Heart right ventricle (tissue), 16 donors: ENCODE data around the gene VANGL2. TPM values are rescaled to one million over a fixed set of nuclear protein-coding genes. Genes with fewer than 3 reads are reported as not detected.

Experiments
- ATAC-seq, 8 donors: fragments of 200-7000 bp; cut with Tn5 transposase; one replicate each; pipeline ENCODE4 v1.9.1; 2020; ENCODE audit warnings: mild to moderate bottlenecking in 8 of 8, moderate library complexity in 8 of 8, moderate number of reproducible peaks in 1 of 8
- DNase-seq, 2 donors: peaks; one replicate each; pipeline ENCODE4 v3.0.0-alpha.2; 2020
- H3K27ac ChIP-seq, 10 donors: fragments of 200-600 bp; sonication (generic) in 2 of 10; one replicate each; pipeline versions ENCODE4 v1.5.0 to v1.8.0; 2020 to 2022; ENCODE audit warnings: mild to moderate bottlenecking in 3 of 10
- H3K27me3 ChIP-seq, 7 donors: fragments of 200-600 bp; one replicate each; pipeline ENCODE4 v1.8.0; 2021 to 2022; ENCODE audit warnings: mild to moderate bottlenecking in 2 of 7
- H3K36me3 ChIP-seq, 9 donors: fragments of 200-600 bp; sonication (generic) in 1 of 9; one replicate each; pipeline versions ENCODE4 v1.5.0 to v1.8.0; 2020 to 2022; ENCODE audit warnings: mild to moderate bottlenecking in 2 of 9
- H3K4me1 ChIP-seq, 9 donors: fragments of 200-600 bp; sonication (generic) in 1 of 9; one replicate each; pipeline versions ENCODE4 v1.5.0 to v1.8.0; 2020 to 2022; ENCODE audit warnings: mild to moderate bottlenecking in 4 of 9
- H3K4me3 ChIP-seq, 10 donors: fragments of 200-600 bp; sonication (generic) in 2 of 10; one replicate each; pipeline versions ENCODE4 v1.5.0 to v1.8.0; 2020 to 2022; ENCODE audit warnings: mild to moderate bottlenecking in 7 of 10, moderate library complexity in 2 of 10
- H3K9me3 ChIP-seq, 11 donors: fragments of 200-600 bp in 10 of 11; sonication (generic) in 2 of 11; one replicate each; pipeline versions ENCODE4 v1.5.0 to v1.8.0; 2013 to 2022; ENCODE audit warnings: mild to moderate bottlenecking in 2 of 11, control low read depth in 1 of 11, moderate library complexity in 1 of 11
- WGBS, 2 donors: extraction: QIAGEN DNeasy Blood & Tissue Kit; methylation state at CpG; one replicate each; pipeline ENCODE4 v1.1.7; 2013; ENCODE audit warnings: inconsistent platforms in 1 of 2; 5-methylcytosine and 5-hydroxymethylcytosine counted together
- intact Hi-C, 10 donors: fragments of 100-400 bp; cut with DNase I; formaldehyde crosslinking; loops; one replicate each; pipeline versions ENCODE4 v1.11.1 to v1.14.2; 2022
- polyA plus RNA-seq, 2 donors: library from polyadenylated mRNA; stranded (reverse); fragments of 200-250 nt; gene quantifications; one replicate each; pipeline ENCODE4 v1.2.3, GENCODE V29; 2013
- total RNA-seq, 10 donors: library from RNA; stranded (reverse); fragmentation: NEBNext Ultra II Directional in 3 of 10; extraction: Animal tissue kit (Norgen Biotek cat#: 25700) in 3 of 10; gene quantifications; one replicate each; pipeline versions ENCODE4 v1.2.1 to v1.2.4, GENCODE V29; 2021 to 2023
- TF ChIP-seq, protein P1 (sequence below), 9 donors: fragments of 200-600 bp; sonication (generic) in 2 of 9; IDR thresholded peaks; one replicate each; pipeline versions ENCODE4 v1.5.0 to v1.8.0; 2021 to 2022; ENCODE audit warnings: antibody characterized with exemption in 9 of 9, mild to moderate bottlenecking in 5 of 9, moderate library complexity in 1 of 9
- donor health status: Arrhythmogenic right ventricular cardiomyopathy.
- donor health status: ischemic (EF 13 %, LVEDD 7.1; RV severe dilation, severe dysfunction).
- donor health status: healthy with polysubstance abuse.
- donor health status: DM: no; HTN: yes; CAD: no.
- donor health status: DM: no; HTN: no; CAD: no.
- donor health status: ischemic (EF 25% LVEDD 6.9; RV normal size, moderate dysfunction).
- donor health status: ischemic (EF 25% LVEDD 5.7; RV mildly dilated, moderate dysfunction).
- donor health status: healthy.
- donor health status: DM: yes; HTN: yes; CAD: no.
- donor health status: Ischemic cardiomyopathy.
- donor health status: ischemic (EF 35%, LVEDD 5.7; RV mildly dilated, moderate dysfunction).
- donor health status: nonischemic (EF 11% LVEDD 7.7; RV severe dilation, severe dysfunction).
- donor health status: DM: yes; HTN: yes; CAD: no.
- donor health status: PGD.
- donor health status: ischemic (EF 29% LVEDD 5.4; RV normal size, mild dysfunction).
- donor health status: nonischemic (EF 23%, LVEDD 6.1; RV moderate dilation, normal function).

The VANGL2 gene
- total and polyA plus RNA-seq, 12 donors, result 0.68 to 4.1 (median 1.9) TPM

- Histone ChIP-seq H3K4me1 (peaks cover 0 to 16% (median 0%) of the 10 kb centered on the region in 9 donors), H3K4me3 (peak overlapping the region in 4 of 10 donors; percentile 11 to 36 (median 23)), H3K9me3 (no peaks in the 10 kb centered on the region), H3K27ac (peak overlapping the region in 4 of 10 donors; percentile 17 to 81 (median 42)), H3K27me3 (no peaks in the 10 kb centered on the region), H3K36me3 (no peaks in the 10 kb centered on the region)
- DNase-seq (no peak), ATAC-seq (no peak)
- intact Hi-C loops, result no loop called here
- TF ChIP-seq, protein P1, sequence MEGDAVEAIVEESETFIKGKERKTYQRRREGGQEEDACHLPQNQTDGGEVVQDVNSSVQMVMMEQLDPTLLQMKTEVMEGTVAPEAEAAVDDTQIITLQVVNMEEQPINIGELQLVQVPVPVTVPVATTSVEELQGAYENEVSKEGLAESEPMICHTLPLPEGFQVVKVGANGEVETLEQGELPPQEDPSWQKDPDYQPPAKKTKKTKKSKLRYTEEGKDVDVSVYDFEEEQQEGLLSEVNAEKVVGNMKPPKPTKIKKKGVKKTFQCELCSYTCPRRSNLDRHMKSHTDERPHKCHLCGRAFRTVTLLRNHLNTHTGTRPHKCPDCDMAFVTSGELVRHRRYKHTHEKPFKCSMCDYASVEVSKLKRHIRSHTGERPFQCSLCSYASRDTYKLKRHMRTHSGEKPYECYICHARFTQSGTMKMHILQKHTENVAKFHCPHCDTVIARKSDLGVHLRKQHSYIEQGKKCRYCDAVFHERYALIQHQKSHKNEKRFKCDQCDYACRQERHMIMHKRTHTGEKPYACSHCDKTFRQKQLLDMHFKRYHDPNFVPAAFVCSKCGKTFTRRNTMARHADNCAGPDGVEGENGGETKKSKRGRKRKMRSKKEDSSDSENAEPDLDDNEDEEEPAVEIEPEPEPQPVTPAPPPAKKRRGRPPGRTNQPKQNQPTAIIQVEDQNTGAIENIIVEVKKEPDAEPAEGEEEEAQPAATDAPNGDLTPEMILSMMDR (IDR thresholded peaks at IDR 0.05), result no peak
- 76 to 87% methylated on average over 4 of the region's 4 CpGs for WGBS, 2 donors
Measured at GRCh38 chr1:160438317-160438918, 38.1 kb downstream of the VANGL2 start.

GRCh38 chr1:160438935-160439334 is 38.6 kb downstream of the VANGL2 start:
- 92% methylated on average over 2 of the region's 2 CpGs for WGBS, 2 donors
- intact Hi-C loops, result no loop called here
- no peak for DNase-seq
- TF ChIP-seq, protein P1 (IDR thresholded peaks at IDR 0.05), result no peak
- ATAC-seq, result no peak
- Histone ChIP-seq H3K36me3 (no peaks in the 10 kb centered on the region), H3K4me3 (no peak overlapping the region), H3K9me3 (no peaks in the 10 kb centered on the region), H3K4me1 (peaks cover 0 to 16% (median 0%) of the 10 kb centered on the region in 9 donors), H3K27me3 (no peaks in the 10 kb centered on the region), H3K27ac (peak overlapping the region in 1 of 10 donors; percentile 81)

DNA sequence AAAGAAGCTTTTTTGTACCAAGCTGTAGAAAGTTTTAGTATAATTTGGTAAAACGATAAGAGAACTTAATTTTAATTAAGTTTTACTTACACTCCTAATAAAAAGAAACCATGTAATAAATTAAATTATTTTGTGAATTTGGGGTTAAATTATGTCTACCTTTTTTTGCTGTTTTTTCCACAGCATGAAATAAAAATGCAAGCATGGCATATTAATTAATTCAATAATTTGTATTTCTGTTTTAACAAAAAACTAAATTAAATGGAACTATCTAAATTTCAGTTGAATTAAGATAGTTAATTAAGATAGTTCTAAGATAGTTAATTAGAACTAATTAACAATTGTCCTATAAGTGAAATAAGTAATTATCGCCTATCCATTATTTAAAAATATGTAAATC is 39.4 kb downstream of the VANGL2 start:
- no peak for DNase-seq
- no peak for ATAC-seq
- 68 to 76% methylated on average over 2 of the region's 2 CpGs for WGBS, 2 donors
- no peaks in the 10 kb centered on the region for H3K9me3 ChIP-seq
- H3K27ac ChIP-seq, result no peak overlapping the region
- peaks cover 0 to 16% (median 0%) of the 10 kb centered on the region in 9 donors for H3K4me1 ChIP-seq
- intact Hi-C loops, result no loop called here
- TF ChIP-seq, protein P1 (IDR thresholded peaks at IDR 0.05), result no peak
- no peaks in the 10 kb centered on the region for H3K36me3 ChIP-seq
- no peaks in the 10 kb centered on the region for H3K27me3 ChIP-seq
- no peak overlapping the region for H3K4me3 ChIP-seq

DNA sequence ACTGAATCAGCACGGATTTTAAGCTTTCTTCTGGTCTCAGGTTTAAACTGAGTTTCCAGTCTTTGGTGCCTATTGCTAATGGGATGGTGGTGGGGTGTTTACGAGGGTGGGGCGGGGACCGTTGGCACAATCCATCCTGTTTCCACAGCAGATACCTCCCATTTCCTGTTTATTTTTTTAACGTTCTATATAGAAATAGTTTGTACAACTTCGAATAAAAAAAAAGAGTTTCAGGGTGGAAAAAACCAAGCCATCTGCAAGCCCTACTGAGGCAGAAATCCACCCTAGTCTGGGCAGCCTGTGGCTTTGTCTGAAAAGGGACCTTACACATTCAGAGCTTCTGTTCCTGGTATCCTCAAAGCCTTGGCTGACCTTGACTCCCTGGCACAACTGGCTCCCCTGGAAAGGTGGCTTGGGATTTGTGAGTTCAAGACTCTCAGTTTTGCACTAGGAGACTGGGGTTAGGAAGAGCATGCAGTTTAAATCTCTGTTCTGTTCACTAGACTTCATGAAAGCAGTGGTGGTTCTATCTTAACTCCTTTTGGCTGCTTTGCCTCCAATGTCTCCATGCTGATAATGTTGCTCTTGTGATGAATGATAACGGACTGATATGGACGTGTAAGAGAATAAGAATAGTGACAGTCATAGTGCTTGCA is 46.7 kb downstream of the VANGL2 start:
- no peak overlapping the region for H3K27ac ChIP-seq
- no peak for ATAC-seq

More for the DNA sequence above, 46.7 kb downstream of the VANGL2 start:
- Histone ChIP-seq H3K9me3 (no peaks in the 10 kb centered on the region), H3K4me3 (no peak overlapping the region), H3K27me3 (no peaks in the 10 kb centered on the region), H3K4me1 (peaks cover 0 to 12% (median 0%) of the 10 kb centered on the region in 9 donors), H3K36me3 (no peaks in the 10 kb centered on the region)
- TF ChIP-seq, protein P1 (IDR thresholded peaks at IDR 0.05), result no peak
- WGBS, 2 donors, result 46 to 54% methylated on average over 8 of the region's 8 CpGs
- DNase-seq, result no peak
- intact Hi-C loops, result no loop called here
